Measurements from ENCODE around the gene PDS5B. TPM values are rescaled to one million over a fixed set of nuclear protein-coding genes. Genes with fewer than 3 reads are reported as not detected.

Gene PDS5B
- total and polyA plus RNA-seq, 2 experiments from 2014 or later = 43.9 to 46.5 TPM

DNA sequence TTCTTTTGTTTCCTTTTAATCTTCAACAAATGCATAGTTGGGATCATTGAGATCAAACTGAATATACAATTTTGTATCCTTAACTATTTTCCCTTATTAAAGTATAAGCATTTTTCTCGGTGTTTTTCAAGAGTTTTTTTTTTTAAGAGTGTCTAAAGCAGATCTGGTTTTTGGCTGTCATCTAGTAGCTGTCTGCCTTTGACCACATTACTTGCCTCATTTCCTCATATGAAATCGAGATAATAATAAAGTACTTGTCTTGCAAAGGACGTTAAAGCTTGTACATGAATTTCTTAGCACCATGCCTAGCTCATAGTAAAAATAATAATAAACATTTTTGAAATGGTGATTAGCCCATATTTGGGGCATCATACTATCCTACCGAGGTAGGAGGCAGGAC, 121.2 kb downstream of the PDS5B start:
- no peak for ATAC-seq
- no peak overlapping the region for H3K4me3 Mint-ChIP-seq
- H3K27ac Mint-ChIP-seq = no peak overlapping the region
- no peaks in the 10 kb centered on the region; the same call in 2 of the 3 replicates for H3K4me1 Mint-ChIP-seq
- Histone ChIP-seq H3K9me2 (ENCODE audit: insufficient read depth) (no peaks in the 10 kb centered on the region), H3K4me2 (no peak overlapping the region), H3K27me3 (ENCODE audit: insufficient read depth) (no peaks in the 10 kb centered on the region), H3K36me3 (ENCODE audit: insufficient read depth) (peaks cover 15% of the 10 kb centered on the region; the same call in 1 of the 2 replicates), H3K4me1 (ENCODE audit: insufficient read depth) (no peaks in the 10 kb centered on the region), H2AFZ (no peak overlapping the region), H4K20me1 (replicated peaks; ENCODE audit: insufficient read depth) (no peaks in the 10 kb centered on the region), H3K79me2 (replicated peaks; ENCODE audit: insufficient read depth) (no peaks in the 10 kb centered on the region), H3F3A (replicated peaks; ENCODE audit: low read depth) (no peaks in the 10 kb centered on the region), H3K27ac (ENCODE audit: low read depth) (no peak overlapping the region), H3K4me3 (no peak overlapping the region)
- H3K27me3 Mint-ChIP-seq (ENCODE audit: insufficient read depth, low read depth, poor library complexity) = peaks cover 1% of the 10 kb centered on the region
- DNase-seq (ENCODE audit: low spot score) = no peak
- H3K9me3 Mint-ChIP-seq = peaks cover 2% of the 10 kb centered on the region; the same call in 1 of the 3 replicates
- peaks cover 28% of the 10 kb centered on the region for H3K36me3 Mint-ChIP-seq (ENCODE audit: low read depth)
- TF ChIP-seq CTCF (conservative IDR thresholded peaks at IDR 0.05; ENCODE audit: low read depth in 2 of 2) (no peak), EZH2 (IDR thresholded peaks at IDR 0.05; ENCODE audit: low read depth, unreplicated experiment) (no peak), ZNF114 (CRISPR knock-in tag; IDR thresholded peaks at IDR 0.05) (no peak), REST (IDR thresholded peaks at IDR 0.05; ENCODE audit: unreplicated experiment) (no peak), STAT1 (IDR thresholded peaks at IDR 0.05; ENCODE audit: unreplicated experiment) (no peak), EZH2phosphoT487 (IDR thresholded peaks at IDR 0.05; ENCODE audit: unreplicated experiment) (no peak), POLR2AphosphoS5 (IDR thresholded peaks at IDR 0.05; ENCODE audit: low read depth) (no peak), ZNF462 (CRISPR knock-in tag; IDR thresholded peaks at IDR 0.05) (no peak), ZNF331 (CRISPR knock-in tag; IDR thresholded peaks at IDR 0.05; ENCODE audit: low read depth) (no peak), NANOG (IDR thresholded peaks at IDR 0.05; ENCODE audit: borderline replicate concordance) (no peak), JUNB (IDR thresholded peaks at IDR 0.05; ENCODE audit: unreplicated experiment) (no peak), CREB1 (CRISPR knock-in tag; IDR thresholded peaks at IDR 0.05; ENCODE audit: low read depth) (no peak)
- TF ChIP-seq, protein P1, sequence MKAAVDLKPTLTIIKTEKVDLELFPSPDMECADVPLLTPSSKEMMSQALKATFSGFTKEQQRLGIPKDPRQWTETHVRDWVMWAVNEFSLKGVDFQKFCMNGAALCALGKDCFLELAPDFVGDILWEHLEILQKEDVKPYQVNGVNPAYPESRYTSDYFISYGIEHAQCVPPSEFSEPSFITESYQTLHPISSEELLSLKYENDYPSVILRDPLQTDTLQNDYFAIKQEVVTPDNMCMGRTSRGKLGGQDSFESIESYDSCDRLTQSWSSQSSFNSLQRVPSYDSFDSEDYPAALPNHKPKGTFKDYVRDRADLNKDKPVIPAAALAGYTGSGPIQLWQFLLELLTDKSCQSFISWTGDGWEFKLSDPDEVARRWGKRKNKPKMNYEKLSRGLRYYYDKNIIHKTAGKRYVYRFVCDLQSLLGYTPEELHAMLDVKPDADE (IDR thresholded peaks at IDR 0.05) = no peak

Data from GM23338 (cell line).